ENCODE data around the gene GALNS.

GALNS gene

DNA sequence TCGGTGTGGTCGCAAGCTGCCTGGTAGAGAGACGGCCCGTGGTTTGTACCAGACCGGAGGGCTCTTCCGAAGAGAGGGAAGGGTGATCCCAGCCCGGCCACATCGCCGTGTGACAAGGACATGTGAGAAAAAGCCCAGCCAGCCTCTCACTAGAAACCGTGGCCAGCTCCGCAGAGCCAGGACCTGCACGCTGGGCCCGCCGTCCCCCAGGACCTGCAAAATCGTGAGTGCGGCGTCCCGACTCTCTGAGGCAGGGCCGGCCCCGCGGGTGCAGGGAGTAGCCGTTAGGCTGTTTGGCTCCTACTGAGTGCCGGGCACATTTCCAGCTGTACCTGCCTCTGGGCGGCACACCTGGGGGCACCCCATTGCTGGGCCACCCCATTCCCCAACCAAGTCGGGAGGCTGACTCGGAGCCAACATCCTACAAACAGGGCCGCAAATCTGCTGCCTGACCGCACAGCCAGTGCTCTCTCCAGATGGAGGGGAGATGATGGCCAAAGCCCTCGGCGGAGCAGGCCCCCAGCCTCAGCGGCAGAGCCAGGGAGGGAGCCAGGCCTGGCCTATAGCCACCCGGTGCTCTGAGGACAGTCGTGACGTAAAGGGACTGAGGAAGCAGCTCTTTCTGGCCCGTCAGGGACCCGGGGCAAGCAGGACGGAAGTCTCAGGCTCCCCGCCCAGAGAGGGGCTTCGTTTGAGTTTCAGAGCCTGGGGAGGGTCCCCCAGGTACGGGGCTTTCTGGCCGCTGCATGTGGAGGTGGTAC, 43.3 kb upstream of the GALNS start:
- no peak for ATAC-seq
- no peak for TF ChIP-seq ZFP30 (CRISPR knock-in tag; IDR thresholded peaks at IDR 0.05)
- TF ChIP-seq BACH2 (CRISPR knock-in tag; IDR thresholded peaks at IDR 0.05; ENCODE audit: borderline replicate concordance) = no peak
- no peak for TF ChIP-seq ZNF8 (CRISPR knock-in tag; IDR thresholded peaks at IDR 0.05)
- no peak for TF ChIP-seq GLIS3 (CRISPR knock-in tag; IDR thresholded peaks at IDR 0.05)
- no peak for TF ChIP-seq ZFP3 (CRISPR knock-in tag; IDR thresholded peaks at IDR 0.05)
- no peak for TF ChIP-seq RARB (CRISPR knock-in tag; IDR thresholded peaks at IDR 0.05)
- TF ChIP-seq, protein P1, sequence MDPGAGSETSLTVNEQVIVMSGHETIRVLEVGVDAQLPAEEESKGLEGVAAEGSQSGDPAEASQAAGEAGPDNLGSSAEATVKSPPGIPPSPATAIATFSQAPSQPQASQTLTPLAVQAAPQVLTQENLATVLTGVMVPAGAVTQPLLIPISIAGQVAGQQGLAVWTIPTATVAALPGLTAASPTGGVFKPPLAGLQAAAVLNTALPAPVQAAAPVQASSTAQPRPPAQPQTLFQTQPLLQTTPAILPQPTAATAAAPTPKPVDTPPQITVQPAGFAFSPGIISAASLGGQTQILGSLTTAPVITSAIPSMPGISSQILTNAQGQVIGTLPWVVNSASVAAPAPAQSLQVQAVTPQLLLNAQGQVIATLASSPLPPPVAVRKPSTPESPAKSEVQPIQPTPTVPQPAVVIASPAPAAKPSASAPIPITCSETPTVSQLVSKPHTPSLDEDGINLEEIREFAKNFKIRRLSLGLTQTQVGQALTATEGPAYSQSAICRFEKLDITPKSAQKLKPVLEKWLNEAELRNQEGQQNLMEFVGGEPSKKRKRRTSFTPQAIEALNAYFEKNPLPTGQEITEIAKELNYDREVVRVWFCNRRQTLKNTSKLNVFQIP (CRISPR knock-in tag; IDR thresholded peaks at IDR 0.05; ENCODE audit: borderline replicate concordance, low read depth) = no peak
- TF ChIP-seq TOX (CRISPR knock-in tag; IDR thresholded peaks at IDR 0.05; ENCODE audit: borderline replicate concordance) = no peak
- TF ChIP-seq, protein P2, sequence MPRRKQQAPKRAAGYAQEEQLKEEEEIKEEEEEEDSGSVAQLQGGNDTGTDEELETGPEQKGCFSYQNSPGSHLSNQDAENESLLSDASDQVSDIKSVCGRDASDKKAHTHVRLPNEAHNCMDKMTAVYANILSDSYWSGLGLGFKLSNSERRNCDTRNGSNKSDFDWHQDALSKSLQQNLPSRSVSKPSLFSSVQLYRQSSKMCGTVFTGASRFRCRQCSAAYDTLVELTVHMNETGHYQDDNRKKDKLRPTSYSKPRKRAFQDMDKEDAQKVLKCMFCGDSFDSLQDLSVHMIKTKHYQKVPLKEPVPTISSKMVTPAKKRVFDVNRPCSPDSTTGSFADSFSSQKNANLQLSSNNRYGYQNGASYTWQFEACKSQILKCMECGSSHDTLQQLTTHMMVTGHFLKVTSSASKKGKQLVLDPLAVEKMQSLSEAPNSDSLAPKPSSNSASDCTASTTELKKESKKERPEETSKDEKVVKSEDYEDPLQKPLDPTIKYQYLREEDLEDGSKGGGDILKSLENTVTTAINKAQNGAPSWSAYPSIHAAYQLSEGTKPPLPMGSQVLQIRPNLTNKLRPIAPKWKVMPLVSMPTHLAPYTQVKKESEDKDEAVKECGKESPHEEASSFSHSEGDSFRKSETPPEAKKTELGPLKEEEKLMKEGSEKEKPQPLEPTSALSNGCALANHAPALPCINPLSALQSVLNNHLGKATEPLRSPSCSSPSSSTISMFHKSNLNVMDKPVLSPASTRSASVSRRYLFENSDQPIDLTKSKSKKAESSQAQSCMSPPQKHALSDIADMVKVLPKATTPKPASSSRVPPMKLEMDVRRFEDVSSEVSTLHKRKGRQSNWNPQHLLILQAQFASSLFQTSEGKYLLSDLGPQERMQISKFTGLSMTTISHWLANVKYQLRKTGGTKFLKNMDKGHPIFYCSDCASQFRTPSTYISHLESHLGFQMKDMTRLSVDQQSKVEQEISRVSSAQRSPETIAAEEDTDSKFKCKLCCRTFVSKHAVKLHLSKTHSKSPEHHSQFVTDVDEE (CRISPR knock-in tag; IDR thresholded peaks at IDR 0.05) = no peak
- TF ChIP-seq TCF4 (CRISPR knock-in tag; IDR thresholded peaks at IDR 0.05; ENCODE audit: borderline replicate concordance) = no peak
- no peak for TF ChIP-seq ARNTL (CRISPR knock-in tag; IDR thresholded peaks at IDR 0.05; ENCODE audit: borderline replicate concordance, low read depth)
- TF ChIP-seq ZNF565 (CRISPR knock-in tag; conservative IDR thresholded peaks at IDR 0.05; ENCODE audit: low read depth) = no peak
- no peak for TF ChIP-seq ISL1 (CRISPR knock-in tag; IDR thresholded peaks at IDR 0.05)
- TF ChIP-seq PATZ1 (CRISPR knock-in tag; IDR thresholded peaks at IDR 0.05; ENCODE audit: borderline replicate concordance) = no peak

DNA sequence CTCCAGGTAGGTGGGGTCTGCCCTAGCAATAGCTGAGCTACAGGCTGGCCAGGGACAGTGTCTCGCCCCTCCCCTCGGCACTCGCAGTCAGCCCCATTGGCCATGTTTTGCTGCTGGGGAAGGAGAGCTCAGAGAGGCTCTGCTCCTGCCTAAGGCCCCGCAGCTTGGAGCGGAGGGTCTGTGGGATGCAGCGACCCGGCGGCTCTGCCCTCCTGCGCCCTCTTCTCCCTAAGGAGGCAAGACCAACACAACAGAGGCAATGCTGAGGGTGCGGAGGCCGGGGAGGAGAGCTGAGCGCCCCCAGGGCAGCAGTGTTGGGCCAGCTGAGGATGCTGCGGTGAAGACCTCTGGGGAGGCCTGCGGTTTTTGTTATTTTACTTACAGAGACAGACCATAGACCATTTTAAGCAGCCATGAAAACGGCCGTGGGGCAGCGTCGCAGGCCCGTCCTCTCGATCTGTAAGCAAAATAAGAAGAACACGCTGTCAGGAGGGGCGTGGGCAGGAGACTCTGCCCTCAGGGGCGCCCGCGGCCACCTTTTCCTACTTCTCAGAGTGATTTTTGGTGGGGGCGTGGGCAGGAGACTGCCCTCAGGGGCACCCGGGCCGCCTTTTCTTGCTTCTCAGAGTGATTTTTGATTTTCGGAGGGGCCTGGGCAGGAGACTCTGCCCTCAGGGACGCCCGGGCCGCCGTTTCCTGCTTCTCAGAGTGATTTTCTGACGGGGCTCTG, 41.1 kb upstream of the GALNS start:
- no peak for ATAC-seq
- TF ChIP-seq GLIS3 (CRISPR knock-in tag; IDR thresholded peaks at IDR 0.05) (no peak), ZNF565 (CRISPR knock-in tag; conservative IDR thresholded peaks at IDR 0.05; ENCODE audit: low read depth) (no peak), ESRRG (CRISPR knock-in tag; IDR thresholded peaks at IDR 0.05) (no peak), CSRNP3 (CRISPR knock-in tag; IDR thresholded peaks at IDR 0.05) (no peak), TOX (CRISPR knock-in tag; IDR thresholded peaks at IDR 0.05; ENCODE audit: borderline replicate concordance) (no peak), CREB5 (CRISPR knock-in tag; IDR thresholded peaks at IDR 0.05; ENCODE audit: low read depth) (no peak), PATZ1 (CRISPR knock-in tag; IDR thresholded peaks at IDR 0.05; ENCODE audit: borderline replicate concordance) (no peak), BACH2 (CRISPR knock-in tag; IDR thresholded peaks at IDR 0.05; ENCODE audit: borderline replicate concordance) (no peak), ISL1 (CRISPR knock-in tag; IDR thresholded peaks at IDR 0.05) (no peak)
- TF ChIP-seq, protein P1 (CRISPR knock-in tag; IDR thresholded peaks at IDR 0.05; ENCODE audit: borderline replicate concordance, low read depth) = no peak
- TF ChIP-seq, protein P2 (CRISPR knock-in tag; IDR thresholded peaks at IDR 0.05) = no peak

Data from SK-N-SH treated with all-trans-retinoic acid at 6 μM for 48 hours (cell line).